ENCODE measurements around the gene LSMEM2.

GRCh38 chr3:50238549-50239026 lies 40.3 kb upstream of the LSMEM2 start:
- TF ChIP-seq EP300 (IDR thresholded peaks at IDR 0.05) (no peak), CBX2 (IDR thresholded peaks at IDR 0.05; ENCODE audit: borderline replicate concordance, low read depth) (no peak), CTCF (IDR thresholded peaks at IDR 0.05) (no peak), POLR2A (IDR thresholded peaks at IDR 0.05; ENCODE audit: low read length) (no peak)

Data from A549 (cell line).